ENCODE results near the gene PPIH. TPM values are rescaled to one million over a fixed set of nuclear protein-coding genes. Genes with fewer than 3 reads are reported as not detected.

PPIH gene
- polyA plus RNA-seq, 1 donor (not counting 4 experiments of a cell fraction or from before 2014, with no cell fraction given): 94.1 TPM

GRCh38 chr1:42682739-42683531, 24.7 kb downstream of the PPIH start:
- no peak for DNase-seq (ENCODE audit: low read depth, low spot score)
- Histone ChIP-seq H4K20me1 (ENCODE audit: control insufficient read depth, extremely low read depth, insufficient read depth, low read length) (peaks cover 38% of the 10 kb centered on the region), H3K9me1 (ENCODE audit: control insufficient read depth, extremely low read depth, insufficient read depth, low read length) (peaks cover 4% of the 10 kb centered on the region), H3K27ac (ENCODE audit: control insufficient read depth, insufficient read depth, low read length) (peak overlapping the region; percentile 50), H3K9ac (ENCODE audit: control insufficient read depth, extremely low read depth, insufficient read depth, low read length) (peak overlapping the region; percentile 72), H3K27me3 (ENCODE audit: control insufficient read depth, extremely low read depth, insufficient read depth, low read length) (no peaks in the 10 kb centered on the region), H3K36me3 (ENCODE audit: control insufficient read depth in 2 of 2, extremely low read depth in 1 of 2, insufficient read depth in 2 of 2, low read length in 2 of 2) (peaks cover 0 to 25% of the 10 kb centered on the region in 2 experiments), H3K4me2 (ENCODE audit: control insufficient read depth, extremely low read depth, insufficient read depth, low read depth, low read length) (peak overlapping the region; percentile 99), H3K79me2 (ENCODE audit: control insufficient read depth, insufficient read depth, low read length) (peaks cover 66% of the 10 kb centered on the region), H2AFZ (ENCODE audit: control insufficient read depth, low read length) (no peak overlapping the region), H3K4me3 (ENCODE audit: control insufficient read depth in 2 of 3, extremely low read depth in 1 of 3, insufficient read depth in 2 of 3, low read depth in 1 of 3, low read length in 3 of 3) (peak overlapping the region; percentile 72 to 83 (median 74)), H3K9me3 (ENCODE audit: control insufficient read depth, low read depth, low read length) (no peaks in the 10 kb centered on the region), H3K4me1 (ENCODE audit: control insufficient read depth, extremely low read depth, insufficient read depth, low read length) (peaks cover 50% of the 10 kb centered on the region)
- no peak for FAIRE-seq
- TF ChIP-seq EZH2 (IDR thresholded peaks at IDR 0.05; ENCODE audit: low read length) (no peak), CTCF (optimal IDR thresholded peaks at IDR 0.05 in 1 of 3, IDR thresholded peaks at IDR 0.05 in 1 of 3, conservative IDR thresholded peaks at IDR 0.05 in 1 of 3; ENCODE audit: extremely low read depth in 1 of 3, insufficient read depth in 2 of 3, low read length in 3 of 3) (no peak)
- dilution Hi-C loops (cut with MboI; ENCODE audit: extremely low pct_ligation_motif_present, low sequenced_read_pairs): no loop called here

- Histone ChIP-seq H4K20me1 (ENCODE audit: control insufficient read depth, extremely low read depth, insufficient read depth, low read length) (peaks cover 45% of the 10 kb centered on the region), H2AFZ (ENCODE audit: control insufficient read depth, low read length) (no peak overlapping the region), H3K36me3 (ENCODE audit: control insufficient read depth in 2 of 2, extremely low read depth in 1 of 2, insufficient read depth in 2 of 2, low read length in 2 of 2) (peaks cover 0 to 26% of the 10 kb centered on the region in 2 experiments), H3K9ac (ENCODE audit: control insufficient read depth, extremely low read depth, insufficient read depth, low read length) (peak overlapping the region; percentile 72), H3K4me3 (ENCODE audit: control insufficient read depth in 2 of 3, extremely low read depth in 1 of 3, insufficient read depth in 2 of 3, low read depth in 1 of 3, low read length in 3 of 3) (peak overlapping the region; percentile 72 to 83 (median 74)), H3K9me3 (ENCODE audit: control insufficient read depth, low read depth, low read length) (no peaks in the 10 kb centered on the region), H3K4me1 (ENCODE audit: control insufficient read depth, extremely low read depth, insufficient read depth, low read length) (peaks cover 62% of the 10 kb centered on the region), H3K27me3 (ENCODE audit: control insufficient read depth, extremely low read depth, insufficient read depth, low read length) (no peaks in the 10 kb centered on the region), H3K79me2 (ENCODE audit: control insufficient read depth, insufficient read depth, low read length) (peaks cover 78% of the 10 kb centered on the region), H3K9me1 (ENCODE audit: control insufficient read depth, extremely low read depth, insufficient read depth, low read length) (peaks cover 4% of the 10 kb centered on the region), H3K4me2 (ENCODE audit: control insufficient read depth, extremely low read depth, insufficient read depth, low read depth, low read length) (peak overlapping the region; percentile 99), H3K27ac (ENCODE audit: control insufficient read depth, insufficient read depth, low read length) (peak overlapping the region; percentile 50)
- dilution Hi-C loops (cut with MboI; ENCODE audit: extremely low pct_ligation_motif_present, low sequenced_read_pairs): no loop called here
- no peak for TF ChIP-seq EZH2 (IDR thresholded peaks at IDR 0.05; ENCODE audit: low read length)
- FAIRE-seq (no peak), DNase-seq (ENCODE audit: low read depth, low spot score) (no peak)
Observed at GRCh38 chr1:42684139-42684538, 25.9 kb downstream of the PPIH start.
